DND-41 (cell line): ENCODE data around the gene TRMT10B.

ENCODE experiments used
- EZH2 ChIP-seq: IDR thresholded peaks from 3 replicates; pipeline ENCODE4 v1.6.1; 2012; ENCODE audit warnings: borderline replicate concordance, low read depth, mild to moderate bottlenecking, moderate library complexity, low read length, inconsistent platforms; ENCODE audit not compliant: severe bottlenecking
- TF ChIP-seq, protein P1 (sequence below): IDR thresholded peaks from 2 replicates; pipeline ENCODE4 v1.5.1; 2012; ENCODE audit warnings: borderline replicate concordance, low read length, moderate library complexity, mild to moderate bottlenecking; ENCODE audit not compliant: poor library complexity, severe bottlenecking; ENCODE audit errors: extremely low read depth

GRCh38 chr9:37751186-37751585 is 2.4 kb upstream of the TRMT10B start:
- TF ChIP-seq, protein P1, sequence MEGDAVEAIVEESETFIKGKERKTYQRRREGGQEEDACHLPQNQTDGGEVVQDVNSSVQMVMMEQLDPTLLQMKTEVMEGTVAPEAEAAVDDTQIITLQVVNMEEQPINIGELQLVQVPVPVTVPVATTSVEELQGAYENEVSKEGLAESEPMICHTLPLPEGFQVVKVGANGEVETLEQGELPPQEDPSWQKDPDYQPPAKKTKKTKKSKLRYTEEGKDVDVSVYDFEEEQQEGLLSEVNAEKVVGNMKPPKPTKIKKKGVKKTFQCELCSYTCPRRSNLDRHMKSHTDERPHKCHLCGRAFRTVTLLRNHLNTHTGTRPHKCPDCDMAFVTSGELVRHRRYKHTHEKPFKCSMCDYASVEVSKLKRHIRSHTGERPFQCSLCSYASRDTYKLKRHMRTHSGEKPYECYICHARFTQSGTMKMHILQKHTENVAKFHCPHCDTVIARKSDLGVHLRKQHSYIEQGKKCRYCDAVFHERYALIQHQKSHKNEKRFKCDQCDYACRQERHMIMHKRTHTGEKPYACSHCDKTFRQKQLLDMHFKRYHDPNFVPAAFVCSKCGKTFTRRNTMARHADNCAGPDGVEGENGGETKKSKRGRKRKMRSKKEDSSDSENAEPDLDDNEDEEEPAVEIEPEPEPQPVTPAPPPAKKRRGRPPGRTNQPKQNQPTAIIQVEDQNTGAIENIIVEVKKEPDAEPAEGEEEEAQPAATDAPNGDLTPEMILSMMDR: no peak
- no peak for TF ChIP-seq EZH2
